Bronchial epithelial cell (primary cell): Measurements from ENCODE around the gene AZIN2. TPM values are rescaled to one million over a fixed set of nuclear protein-coding genes. Genes with fewer than 3 reads are reported as not detected.
A peak's percentile ranks its signal among the peaks of the same experiment; 100 is the strongest.

ENCODE experiments used
- DNase-seq: peaks from one replicate; pipeline ENCODE4 v3.0.0-alpha.2; 2010; ENCODE audit warnings: low read depth
- FAIRE-seq: peaks from 2 replicates; lab custom pipeline; 2011; peaks lifted over from hg19 to GRCh38; lab: Jason Lieb, UNC
- H3K27me3 ChIP-seq: 2 replicates; pipeline ENCODE4 v1.5.1; 2011; ENCODE audit warnings: low read length; ENCODE audit not compliant: control insufficient read depth, insufficient read depth
- H3K36me3 ChIP-seq: 2 replicates; pipeline ENCODE4 v1.5.1; 2011; ENCODE audit warnings: low read length; ENCODE audit not compliant: control insufficient read depth, insufficient read depth
- H3K4me3 ChIP-seq: 2 replicates; pipeline ENCODE4 v1.5.1; 2011; ENCODE audit warnings: mild to moderate bottlenecking, low read depth, low read length, control low read depth
- total RNA-seq: library from RNA; depleted of rRNA; stranded (reverse); fragments of >200 nt; gene quantifications from 2 replicates; pipeline ENCODE4 v1.2.1, GENCODE V29; 2014
- TF ChIP-seq, protein P1 (sequence below): IDR thresholded peaks from 2 replicates; pipeline ENCODE4 v1.5.1; 2011; ENCODE audit warnings: mild to moderate bottlenecking, moderate library complexity, low read length, control low read depth, inconsistent platforms; ENCODE audit not compliant: insufficient read depth, severe bottlenecking

AZIN2 gene
- total RNA-seq, 1 donor from 2014 or later = 1.3 TPM

- Histone ChIP-seq H3K4me3 (no peak overlapping the region), H3K36me3 (no peaks in the 10 kb centered on the region), H3K27me3 (no peaks in the 10 kb centered on the region)
- TF ChIP-seq, protein P1, sequence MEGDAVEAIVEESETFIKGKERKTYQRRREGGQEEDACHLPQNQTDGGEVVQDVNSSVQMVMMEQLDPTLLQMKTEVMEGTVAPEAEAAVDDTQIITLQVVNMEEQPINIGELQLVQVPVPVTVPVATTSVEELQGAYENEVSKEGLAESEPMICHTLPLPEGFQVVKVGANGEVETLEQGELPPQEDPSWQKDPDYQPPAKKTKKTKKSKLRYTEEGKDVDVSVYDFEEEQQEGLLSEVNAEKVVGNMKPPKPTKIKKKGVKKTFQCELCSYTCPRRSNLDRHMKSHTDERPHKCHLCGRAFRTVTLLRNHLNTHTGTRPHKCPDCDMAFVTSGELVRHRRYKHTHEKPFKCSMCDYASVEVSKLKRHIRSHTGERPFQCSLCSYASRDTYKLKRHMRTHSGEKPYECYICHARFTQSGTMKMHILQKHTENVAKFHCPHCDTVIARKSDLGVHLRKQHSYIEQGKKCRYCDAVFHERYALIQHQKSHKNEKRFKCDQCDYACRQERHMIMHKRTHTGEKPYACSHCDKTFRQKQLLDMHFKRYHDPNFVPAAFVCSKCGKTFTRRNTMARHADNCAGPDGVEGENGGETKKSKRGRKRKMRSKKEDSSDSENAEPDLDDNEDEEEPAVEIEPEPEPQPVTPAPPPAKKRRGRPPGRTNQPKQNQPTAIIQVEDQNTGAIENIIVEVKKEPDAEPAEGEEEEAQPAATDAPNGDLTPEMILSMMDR = no peak
- no peak for DNase-seq
- no peak for FAIRE-seq
These were observed 75.1 kb downstream of the AZIN2 start for GRCh38 chr1:33155877-33156538.

DNA sequence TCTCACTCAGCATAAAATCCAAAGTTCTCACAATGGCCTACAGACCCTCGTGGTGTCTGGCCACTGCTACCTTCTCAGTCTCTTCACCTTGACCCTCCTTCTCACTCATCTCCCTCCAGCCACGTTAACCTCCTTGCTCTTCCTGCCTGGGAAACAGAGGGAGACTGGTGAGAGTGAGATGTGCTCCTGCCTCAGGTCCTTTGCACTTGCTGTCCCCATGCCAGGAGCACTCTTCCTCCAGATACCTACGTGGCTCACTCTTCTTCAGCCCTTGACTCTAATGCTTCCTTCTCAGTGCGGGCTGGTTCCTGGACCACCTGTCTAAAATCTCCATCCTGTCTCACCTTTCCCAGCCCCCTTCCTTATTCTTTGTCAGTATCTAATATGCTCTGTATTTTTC, 76.2 kb downstream of the AZIN2 start:
- DNase-seq (no peak), FAIRE-seq (peak; percentile 64)
- Histone ChIP-seq H3K36me3 (no peaks in the 10 kb centered on the region), H3K4me3 (no peak overlapping the region), H3K27me3 (no peaks in the 10 kb centered on the region)
- TF ChIP-seq, protein P1 = no peak

- no peak for DNase-seq
- Histone ChIP-seq H3K4me3 (no peak overlapping the region), H3K27me3 (no peaks in the 10 kb centered on the region), H3K36me3 (no peaks in the 10 kb centered on the region)
- TF ChIP-seq, protein P1 = no peak
- no peak for FAIRE-seq
These were observed 77.4 kb downstream of the AZIN2 start for GRCh38 chr1:33158366-33158765.

GRCh38 chr1:33159577-33159976, 78.6 kb downstream of the AZIN2 start:
- no peaks in the 10 kb centered on the region for H3K36me3 ChIP-seq
- FAIRE-seq (no peak), DNase-seq (no peak)
- no peaks in the 10 kb centered on the region for H3K27me3 ChIP-seq
- TF ChIP-seq, protein P1 = no peak
- no peak overlapping the region for H3K4me3 ChIP-seq

- Histone ChIP-seq H3K27me3 (no peaks in the 10 kb centered on the region), H3K36me3 (peaks cover 1% of the 10 kb centered on the region), H3K4me3 (no peak overlapping the region)
- DNase-seq (no peak), FAIRE-seq (no peak)
- TF ChIP-seq, protein P1 = no peak
These were observed 80.2 kb downstream of the AZIN2 start for GRCh38 chr1:33161061-33161681.

DNA sequence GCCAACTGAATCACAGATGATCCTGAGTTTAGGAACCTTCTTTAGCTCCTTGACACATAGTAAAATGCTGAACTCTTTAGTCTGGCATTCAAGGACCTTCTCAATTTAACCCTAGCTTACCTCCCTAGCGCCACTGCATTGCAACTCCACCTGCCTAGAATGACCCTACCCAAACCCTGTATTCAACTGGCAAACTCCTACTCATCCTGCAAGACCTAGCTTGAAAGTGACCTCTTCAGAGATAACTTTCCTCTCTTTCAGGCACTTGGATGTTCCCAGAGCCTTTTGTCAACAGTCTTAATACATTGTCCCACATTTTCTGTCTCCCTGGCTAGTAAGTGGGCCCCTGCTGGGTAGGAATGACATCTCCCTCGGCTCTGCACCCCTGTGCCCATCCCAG, 81.2 kb downstream of the AZIN2 start:
- DNase-seq = no peak
- H3K4me3 ChIP-seq = no peak overlapping the region
- no peak for FAIRE-seq
- TF ChIP-seq, protein P1 = no peak
- H3K36me3 ChIP-seq = peaks cover 1% of the 10 kb centered on the region
- no peaks in the 10 kb centered on the region for H3K27me3 ChIP-seq
